ENCODE results near the gene DCLRE1C.
"Not testable (repeated sequence)": the region's sequence is repeated elsewhere in the genome, so short reads cannot be mapped to it uniquely, and the experiment has no call there.

DCLRE1C gene

GRCh38 chr10:14942950-14943338 is 11.0 kb downstream of the DCLRE1C start:
- not testable (repeated sequence) for DNase-seq

- DNase-seq, result not testable (repeated sequence)
Measured at GRCh38 chr10:14942147-14942949, 11.5 kb downstream of the DCLRE1C start.

- not testable (repeated sequence) for DNase-seq
Measured at GRCh38 chr10:14938971-14939370, 14.9 kb downstream of the DCLRE1C start.

GRCh38 chr10:14936584-14936983 is 17.3 kb downstream of the DCLRE1C start:
- DNase-seq, result no peak

GRCh38 chr10:14930610-14931009 is 23.3 kb downstream of the DCLRE1C start:
- no peak for DNase-seq

- DNase-seq, result no peak
Measured at GRCh38 chr10:14926722-14927416, 27.0 kb downstream of the DCLRE1C start.

GRCh38 chr10:14926061-14926470 is 27.8 kb downstream of the DCLRE1C start:
- DNase-seq, result no peak

GRCh38 chr10:14925268-14925667 is 28.6 kb downstream of the DCLRE1C start:
- no peak for DNase-seq

- no peak for DNase-seq
Measured at GRCh38 chr10:14924013-14924412, 29.9 kb downstream of the DCLRE1C start.

GRCh38 chr10:14918964-14919363 is 34.9 kb downstream of the DCLRE1C start:
- DNase-seq, result no peak

- DNase-seq, result no peak
Measured at GRCh38 chr10:14917827-14918226, 36.1 kb downstream of the DCLRE1C start.

GRCh38 chr10:14916600-14916999 is 37.3 kb downstream of the DCLRE1C start:
- DNase-seq, result no peak

- no peak for DNase-seq
Measured at GRCh38 chr10:14911801-14912200, 42.1 kb downstream of the DCLRE1C start.

- no peak for DNase-seq
Measured at GRCh38 chr10:14910953-14911352, 42.9 kb downstream of the DCLRE1C start.

GRCh38 chr10:14909101-14909500 is 44.8 kb downstream of the DCLRE1C start:
- no peak for DNase-seq

GRCh38 chr10:14907591-14907990 is 46.3 kb downstream of the DCLRE1C start:
- not testable (repeated sequence) for DNase-seq

GRCh38 chr10:14906765-14907164 is 47.1 kb downstream of the DCLRE1C start:
- no peak for DNase-seq

GRCh38 chr10:14905890-14906289 is 48.0 kb downstream of the DCLRE1C start:
- DNase-seq, result no peak

GRCh38 chr10:14904864-14905263 is 49.0 kb downstream of the DCLRE1C start:
- DNase-seq, result no peak

GRCh38 chr10:14904316-14904732 is 49.6 kb downstream of the DCLRE1C start:
- DNase-seq, result no peak

GRCh38 chr10:14891151-14891550 is 62.7 kb downstream of the DCLRE1C start:
- no peak for DNase-seq

GRCh38 chr10:14889318-14889717 is 64.6 kb downstream of the DCLRE1C start:
- DNase-seq, result no peak

GRCh38 chr10:14884082-14884481 is 69.8 kb downstream of the DCLRE1C start:
- DNase-seq, result no peak

- no peak for DNase-seq
Measured at GRCh38 chr10:14880229-14880628, 73.7 kb downstream of the DCLRE1C start.

GRCh38 chr10:14879928-14880193 is 74.0 kb downstream of the DCLRE1C start:
- no peak for DNase-seq
